SK-N-SH treated with all-trans-retinoic acid at 6 μM for 48 hours (cell line): Measurements from ENCODE around the gene PCDHB1.

Experiments used
- ATAC-seq: fragments of 200-7000 bp; cut with Tn5 transposase; 3 replicates; pipeline ENCODE4 v1.9.1; 2020; ENCODE audit warnings: mild to moderate bottlenecking, moderate library complexity
- ARNTL ChIP-seq: fragments of 450-650 bp; formaldehyde crosslinking; IDR thresholded peaks from 2 replicates; pipeline ENCODE4 v1.5.0; 2020; ENCODE audit warnings: low read depth, mild to moderate bottlenecking, moderate library complexity, borderline replicate concordance
- BACH2 ChIP-seq: fragments of 250-450 bp; sonication (Bioruptor Pico); IDR thresholded peaks from 2 replicates; pipeline ENCODE4 v1.9.0; 2021; ENCODE audit warnings: mild to moderate bottlenecking, borderline replicate concordance
- CREB5 ChIP-seq: fragments of 250-450 bp; sonication (Bioruptor Pico); IDR thresholded peaks from 2 replicates; pipeline ENCODE4 v1.5.1; 2020; ENCODE audit warnings: low read depth, mild to moderate bottlenecking, moderate library complexity
- CSRNP3 ChIP-seq: fragments of 250-450 bp; sonication (Bioruptor Pico); IDR thresholded peaks from 2 replicates; pipeline ENCODE4 v1.5.1; 2021; ENCODE audit warnings: mild to moderate bottlenecking, moderate library complexity
- ESRRG ChIP-seq: fragments of 250-450 bp; sonication (Bioruptor Pico); IDR thresholded peaks from 2 replicates; pipeline ENCODE4 v1.6.1; 2021; ENCODE audit warnings: mild to moderate bottlenecking
- GLIS3 ChIP-seq: fragments of 250-450 bp; sonication (Bioruptor Pico); IDR thresholded peaks from 2 replicates; pipeline ENCODE4 v1.5.0; 2020; ENCODE audit warnings: mild to moderate bottlenecking, moderate library complexity
- ISL1 ChIP-seq: fragments of 250-450 bp; sonication (Bioruptor Pico); IDR thresholded peaks from 2 replicates; pipeline ENCODE4 v2.1.2; 2022; ENCODE audit warnings: mild to moderate bottlenecking, moderate library complexity
- OSR1 ChIP-seq: fragments of 250-450 bp; sonication (Bioruptor Pico); IDR thresholded peaks from 2 replicates; pipeline ENCODE4 v1.8.0; 2022; ENCODE audit warnings: moderate library complexity, mild to moderate bottlenecking, inconsistent platforms
- PATZ1 ChIP-seq: fragments of 250-450 bp; sonication (Bioruptor Pico); IDR thresholded peaks from 2 replicates; pipeline ENCODE4 v1.8.0; 2020; ENCODE audit warnings: mild to moderate bottlenecking, moderate library complexity, borderline replicate concordance
- POU6F1 ChIP-seq: fragments of 250-450 bp; sonication (Bioruptor Pico); IDR thresholded peaks from 2 replicates; pipeline ENCODE4 v1.8.0; 2021; ENCODE audit warnings: low read depth, mild to moderate bottlenecking, moderate library complexity, borderline replicate concordance
- PPARA ChIP-seq: fragments of 250-450 bp; sonication (Bioruptor Pico); IDR thresholded peaks from 2 replicates; pipeline ENCODE4 v1.5.0; 2020; ENCODE audit warnings: mild to moderate bottlenecking, borderline replicate concordance
- RARB ChIP-seq: fragments of 250-450 bp; sonication (Bioruptor Pico); IDR thresholded peaks from 2 replicates; pipeline ENCODE4 v1.8.0; 2021; ENCODE audit warnings: mild to moderate bottlenecking, moderate library complexity
- SNAI2 ChIP-seq: fragments of 250-450 bp; sonication (Bioruptor Pico); IDR thresholded peaks from 2 replicates; pipeline ENCODE4 v1.5.0; 2020; ENCODE audit warnings: mild to moderate bottlenecking, moderate library complexity
- TCF4 ChIP-seq: fragments of 250-450 bp; sonication (Bioruptor Pico); IDR thresholded peaks from 2 replicates; pipeline ENCODE4 v1.8.0; 2021; ENCODE audit warnings: mild to moderate bottlenecking, moderate library complexity, borderline replicate concordance
- TOX ChIP-seq: fragments of 250-450 bp; sonication (Bioruptor Pico); IDR thresholded peaks from 2 replicates; pipeline ENCODE4 v1.8.0; 2021; ENCODE audit warnings: mild to moderate bottlenecking, moderate library complexity, borderline replicate concordance
- TSHZ2 ChIP-seq: fragments of 250-450 bp; sonication (Bioruptor Pico); IDR thresholded peaks from 2 replicates; pipeline ENCODE4 v1.5.0; 2020; ENCODE audit warnings: mild to moderate bottlenecking, moderate library complexity
- ZC3H10 ChIP-seq: fragments of 250-450 bp; sonication (Bioruptor Pico); IDR thresholded peaks from 2 replicates; pipeline ENCODE4 v1.5.1; 2021; ENCODE audit warnings: mild to moderate bottlenecking, moderate library complexity
- ZFP3 ChIP-seq: fragments of 250-450 bp; sonication (Bioruptor Pico); IDR thresholded peaks from 2 replicates; pipeline ENCODE4 v1.5.0; 2020; ENCODE audit warnings: mild to moderate bottlenecking, moderate library complexity
- ZNF565 ChIP-seq: fragments of 450-650 bp; formaldehyde crosslinking; conservative IDR thresholded peaks from 2 replicates; pipeline ENCODE4 v1.5.0; 2020; ENCODE audit warnings: low read depth, mild to moderate bottlenecking, moderate library complexity
- ZNF70 ChIP-seq: fragments of 450-650 bp; formaldehyde crosslinking; IDR thresholded peaks from 2 replicates; pipeline ENCODE4 v1.5.0; 2020; ENCODE audit warnings: mild to moderate bottlenecking, moderate library complexity
- ZNF8 ChIP-seq: fragments of 450-650 bp; formaldehyde crosslinking; IDR thresholded peaks from 2 replicates; pipeline ENCODE4 v1.5.0; 2020; ENCODE audit warnings: mild to moderate bottlenecking, moderate library complexity

The PCDHB1 gene

GRCh38 chr5:141003031-141003430, 48.1 kb upstream of the PCDHB1 start:
- TF ChIP-seq CREB5 (CRISPR knock-in tag) (no peak), RARB (CRISPR knock-in tag) (no peak), BACH2 (CRISPR knock-in tag) (no peak), ZC3H10 (CRISPR knock-in tag) (no peak)
- no peak for ATAC-seq

GRCh38 chr5:141003791-141004611, 47.2 kb upstream of the PCDHB1 start:
- peak; percentile 7; the same call in 1 of the 3 replicates for ATAC-seq
- no peak for TF ChIP-seq ZNF8 (CRISPR knock-in tag)
- no peak for TF ChIP-seq PATZ1 (CRISPR knock-in tag)
- peak; percentile 58 for TF ChIP-seq TCF4 (CRISPR knock-in tag)
- TF ChIP-seq ZNF565 (CRISPR knock-in tag): no peak
- no peak for TF ChIP-seq SNAI2 (CRISPR knock-in tag)
- no peak for TF ChIP-seq CSRNP3 (CRISPR knock-in tag)
- peak; percentile 42 for TF ChIP-seq ISL1 (CRISPR knock-in tag)
- TF ChIP-seq, all 23 proteins: peak for 2

- ATAC-seq: no peak
- no peak for TF ChIP-seq ESRRG (CRISPR knock-in tag)
- TF ChIP-seq TOX: no peak
- no peak for TF ChIP-seq ZNF70 (CRISPR knock-in tag)
- TF ChIP-seq POU6F1 (CRISPR knock-in tag): no peak
- TF ChIP-seq BACH2 (CRISPR knock-in tag): no peak
- no peak for TF ChIP-seq ZNF8 (CRISPR knock-in tag)
- no peak for TF ChIP-seq SNAI2 (CRISPR knock-in tag)
- TF ChIP-seq PPARA (CRISPR knock-in tag): no peak
- TF ChIP-seq GLIS3 (CRISPR knock-in tag): no peak
- TF ChIP-seq ZNF565 (CRISPR knock-in tag): no peak
- TF ChIP-seq CREB5 (CRISPR knock-in tag): no peak
- no peak for TF ChIP-seq ARNTL (CRISPR knock-in tag)
- TF ChIP-seq ISL1 (CRISPR knock-in tag): no peak
- TF ChIP-seq ZC3H10 (CRISPR knock-in tag): no peak
- TF ChIP-seq TSHZ2 (CRISPR knock-in tag): no peak
- no peak for TF ChIP-seq OSR1 (CRISPR knock-in tag)
- TF ChIP-seq TCF4 (CRISPR knock-in tag): no peak
- TF ChIP-seq ZFP3 (CRISPR knock-in tag): no peak
- TF ChIP-seq, all 23 proteins: peak for 0
These were observed 43.4 kb upstream of the PCDHB1 start for GRCh38 chr5:141007791-141008190.
